HG02970 (cell line): ENCODE measurements around the gene GYPE.
"Not testable (repeated sequence)": the region's sequence is repeated elsewhere in the genome, so short reads cannot be mapped to it uniquely, and the experiment has no call there.

Experiments used
- ATAC-seq: cut with Tn5 transposase; IDR thresholded peaks from one replicate; pipeline ENCODE4 v1.9.1; 2021; ENCODE audit warnings: mild to moderate bottlenecking, moderate library complexity, moderate number of reproducible peaks; ENCODE audit not compliant: unreplicated experiment, low FRiP score

The GYPE gene

DNA sequence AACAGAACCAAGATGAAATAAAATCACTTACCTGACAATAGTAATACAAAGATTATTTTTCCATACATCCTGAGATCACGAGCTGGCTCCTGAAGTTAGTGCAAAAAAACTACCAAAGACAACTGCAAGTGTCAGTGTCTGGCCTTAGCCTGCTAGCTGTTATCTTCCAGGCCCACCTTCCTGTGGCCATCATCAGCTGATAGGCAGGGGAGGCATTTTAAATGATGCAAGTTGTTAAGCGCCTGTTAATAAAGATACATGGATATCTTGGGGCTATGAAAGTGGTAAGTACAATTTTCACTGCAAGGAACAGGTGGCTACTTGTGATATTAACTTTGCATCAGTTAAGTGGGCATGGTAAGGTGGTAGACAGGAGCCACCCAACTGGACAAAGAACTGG, at the start of gene GYPE:
TSS of gene GYPE (minus strand) at position 120 of the 400 bp plus-strand sequence. CDS start at position 68, 52 bp downstream.
- ATAC-seq, result not testable (repeated sequence)

DNA sequence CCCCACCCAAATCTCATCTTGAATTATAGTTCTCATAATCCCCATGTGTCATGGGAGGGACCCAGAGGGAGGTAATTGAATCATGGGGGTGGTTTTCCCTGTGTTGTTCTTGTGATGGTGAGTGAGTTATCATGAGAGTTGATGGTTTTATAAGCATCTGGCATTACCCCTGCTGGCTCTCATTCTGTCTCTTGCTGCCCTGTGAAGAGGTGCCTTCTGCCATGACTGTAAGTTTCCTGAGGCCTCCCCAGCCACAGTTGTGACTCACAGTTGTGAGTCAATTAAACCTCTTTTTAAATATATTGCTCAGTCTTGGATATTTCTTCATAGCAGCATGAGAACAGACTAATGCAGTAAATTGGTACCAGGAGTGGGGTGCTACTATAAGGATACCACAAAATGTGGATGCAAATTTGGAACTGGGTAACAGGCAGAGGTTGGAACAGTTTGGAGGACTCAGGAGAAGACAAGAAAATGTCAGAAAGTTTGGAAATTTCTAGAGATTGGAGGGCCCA, 46.2 kb upstream of the GYPE start:
- not testable (repeated sequence) for ATAC-seq

DNA sequence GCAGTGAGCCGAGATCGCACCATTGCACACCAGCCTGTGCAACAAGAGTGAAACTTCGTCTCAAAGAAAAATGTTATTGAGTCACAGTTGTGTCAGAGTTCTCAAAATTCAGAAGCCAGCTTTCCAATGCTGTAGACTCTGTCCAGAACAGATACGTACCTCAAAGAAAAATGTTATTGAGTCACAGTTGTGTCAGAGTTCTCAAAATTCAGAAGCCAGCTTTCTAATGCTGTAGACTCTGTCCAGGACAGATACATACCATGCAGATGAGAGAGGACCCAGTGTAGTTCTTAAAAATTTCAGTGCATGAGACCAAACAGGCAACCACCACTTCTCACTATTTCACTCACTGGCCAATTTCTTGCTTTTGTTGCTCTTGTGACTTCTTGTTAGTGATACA, 45.6 kb upstream of the GYPE start:
- ATAC-seq, result not testable (repeated sequence)

DNA sequence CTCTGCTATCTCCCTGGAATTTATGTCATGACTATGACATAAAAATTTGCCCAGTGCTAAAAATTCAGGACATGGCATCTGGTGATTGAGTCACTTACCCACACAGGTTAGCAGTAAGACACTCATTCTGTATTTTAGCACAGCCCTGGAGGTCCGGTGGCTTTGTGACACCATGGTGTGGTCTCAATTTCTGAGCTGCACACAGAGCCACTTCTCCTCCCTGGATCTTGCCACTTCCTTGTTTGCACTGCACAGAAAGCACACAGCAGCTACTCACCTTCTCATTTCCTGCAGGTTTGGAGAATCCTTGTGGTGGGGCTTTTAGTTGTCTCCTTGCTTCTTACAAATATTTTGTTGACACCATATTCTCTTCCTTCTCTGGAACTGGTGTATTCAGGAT, 44.8 kb upstream of the GYPE start:
- not testable (repeated sequence) for ATAC-seq

DNA sequence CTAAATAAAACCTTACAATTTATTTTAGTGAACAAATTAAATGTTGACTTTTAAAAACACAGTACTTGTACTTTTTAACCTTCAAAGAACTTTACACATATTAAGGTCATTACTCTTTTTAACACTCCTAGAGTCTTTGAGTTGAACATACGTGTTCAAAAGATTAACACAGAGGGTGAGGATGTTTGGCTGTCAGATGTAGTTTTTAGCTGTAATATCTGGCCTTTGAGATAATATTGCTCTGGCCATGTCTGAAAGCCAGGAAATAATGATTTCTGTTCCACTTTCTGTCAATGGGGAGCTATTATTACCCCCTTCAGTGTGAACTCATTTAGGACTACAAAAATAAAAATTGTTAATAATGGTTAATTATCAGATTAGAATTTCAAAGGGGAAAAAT, 42.1 kb upstream of the GYPE start:
- ATAC-seq, result not testable (repeated sequence)

DNA sequence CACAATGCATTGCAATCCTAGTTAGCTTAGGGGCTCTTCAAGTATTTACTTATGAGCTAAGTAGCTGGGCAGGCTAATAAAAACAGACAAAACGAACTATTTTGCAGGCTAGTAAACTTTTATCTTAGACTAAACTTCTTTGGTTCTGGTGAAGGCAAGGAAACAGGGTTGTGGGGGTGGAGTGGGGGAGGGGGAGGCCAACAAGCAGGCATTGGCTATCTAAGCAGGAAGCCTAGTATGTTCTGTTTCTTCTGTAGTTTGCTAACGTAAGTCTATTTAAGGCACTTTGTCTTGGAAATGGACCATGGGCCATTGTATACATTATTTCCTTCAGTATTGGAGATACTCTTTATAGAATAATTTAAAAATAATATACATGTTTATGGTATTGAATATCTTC, 35.3 kb upstream of the GYPE start:
- not testable (repeated sequence) for ATAC-seq

DNA sequence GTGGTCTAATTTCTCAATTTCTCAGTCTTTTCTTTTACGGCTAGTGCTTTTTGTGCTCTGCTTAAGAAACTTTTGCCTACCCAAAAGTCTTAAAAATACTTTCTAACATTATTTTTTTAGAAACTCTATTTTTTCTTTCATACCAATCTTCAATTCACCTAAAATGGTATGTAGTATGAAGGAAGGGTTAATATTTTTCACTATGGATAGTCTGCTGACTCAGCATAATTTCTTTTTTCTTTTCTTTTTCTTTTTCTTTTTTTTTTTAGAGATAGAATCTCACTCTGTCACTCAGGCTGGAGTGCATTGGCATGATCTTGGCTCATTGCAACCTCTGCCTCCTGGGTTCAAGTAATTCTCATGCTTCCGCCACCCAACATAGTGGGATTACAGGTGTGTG, 34.2 kb upstream of the GYPE start:
- ATAC-seq, result no peak

DNA sequence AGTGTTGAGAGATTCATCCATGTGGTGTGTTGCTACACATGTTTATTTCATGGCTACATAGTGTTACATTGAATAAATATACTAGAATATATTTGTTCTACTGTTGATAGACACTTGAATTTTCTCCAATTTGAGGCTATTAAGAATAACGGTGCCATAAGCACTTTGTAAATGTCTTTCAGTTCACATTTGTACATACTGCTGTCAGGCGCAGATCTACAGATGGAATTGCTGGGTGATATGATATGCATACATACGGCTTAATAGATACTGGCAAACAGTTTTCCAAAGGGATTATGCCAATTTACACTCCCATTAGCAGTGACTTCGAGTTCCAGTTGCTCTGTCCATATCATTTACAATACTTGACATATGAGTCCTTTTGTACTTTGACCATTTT, 33.5 kb upstream of the GYPE start:
- ATAC-seq, result not testable (repeated sequence)

DNA sequence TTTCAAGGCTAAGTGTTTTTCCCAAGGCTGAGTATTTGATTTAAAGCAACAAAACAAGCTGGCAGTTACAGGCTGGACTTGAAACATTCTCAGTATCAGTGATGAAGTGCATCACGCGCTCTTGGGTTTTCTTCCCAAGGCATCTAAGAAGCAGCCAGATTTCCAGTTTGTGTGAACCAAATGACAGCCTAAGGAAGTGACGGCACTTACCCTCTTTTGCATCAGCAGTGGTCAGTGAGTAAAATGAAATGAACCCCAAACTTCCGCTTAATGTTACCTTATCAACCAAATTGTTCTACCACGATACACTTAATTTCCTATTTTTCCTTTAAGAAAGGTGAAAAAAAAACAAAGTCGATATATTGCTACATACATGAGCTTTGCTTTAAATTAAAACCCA, 15.8 kb upstream of the GYPE start:
- ATAC-seq, result no peak

DNA sequence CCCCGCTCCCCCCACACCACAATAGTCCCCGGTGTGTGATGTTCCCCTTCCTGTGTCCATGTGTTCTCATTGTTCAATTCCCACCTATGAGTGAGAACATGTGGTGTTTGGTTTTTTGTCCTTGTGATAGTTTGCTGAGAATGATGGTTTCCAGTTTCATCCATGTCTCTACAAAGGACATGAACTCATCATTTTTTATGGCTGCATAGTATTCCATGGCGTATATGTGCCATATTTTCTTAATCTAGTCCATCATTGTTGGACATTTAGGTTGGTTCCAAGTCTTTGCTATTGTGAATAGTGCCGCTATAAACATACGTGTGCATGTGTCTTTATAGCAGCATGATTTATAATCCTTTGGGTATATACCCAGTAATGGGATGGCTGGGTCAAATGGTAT, 11.1 kb upstream of the GYPE start:
- ATAC-seq, result not testable (repeated sequence)

DNA sequence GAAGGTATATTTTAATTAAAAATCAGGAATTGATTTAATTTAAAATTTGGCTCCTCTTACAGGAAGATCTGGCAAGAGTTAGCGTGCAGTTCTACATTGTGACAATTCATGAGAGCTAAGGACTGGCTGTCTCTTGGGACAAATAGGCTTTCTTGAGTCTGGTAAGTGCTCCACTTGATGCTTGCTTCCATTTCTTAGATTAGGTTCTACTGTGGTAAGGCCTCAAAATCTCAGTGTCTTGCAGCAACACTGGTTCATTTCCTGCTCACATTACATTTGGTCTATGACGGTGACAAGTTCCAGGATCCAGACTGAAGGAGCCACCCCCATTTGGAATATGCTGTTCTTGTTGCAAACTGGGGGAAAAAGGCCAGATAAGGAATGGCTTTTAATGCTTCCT, 7.1 kb upstream of the GYPE start:
- not testable (repeated sequence) for ATAC-seq

DNA sequence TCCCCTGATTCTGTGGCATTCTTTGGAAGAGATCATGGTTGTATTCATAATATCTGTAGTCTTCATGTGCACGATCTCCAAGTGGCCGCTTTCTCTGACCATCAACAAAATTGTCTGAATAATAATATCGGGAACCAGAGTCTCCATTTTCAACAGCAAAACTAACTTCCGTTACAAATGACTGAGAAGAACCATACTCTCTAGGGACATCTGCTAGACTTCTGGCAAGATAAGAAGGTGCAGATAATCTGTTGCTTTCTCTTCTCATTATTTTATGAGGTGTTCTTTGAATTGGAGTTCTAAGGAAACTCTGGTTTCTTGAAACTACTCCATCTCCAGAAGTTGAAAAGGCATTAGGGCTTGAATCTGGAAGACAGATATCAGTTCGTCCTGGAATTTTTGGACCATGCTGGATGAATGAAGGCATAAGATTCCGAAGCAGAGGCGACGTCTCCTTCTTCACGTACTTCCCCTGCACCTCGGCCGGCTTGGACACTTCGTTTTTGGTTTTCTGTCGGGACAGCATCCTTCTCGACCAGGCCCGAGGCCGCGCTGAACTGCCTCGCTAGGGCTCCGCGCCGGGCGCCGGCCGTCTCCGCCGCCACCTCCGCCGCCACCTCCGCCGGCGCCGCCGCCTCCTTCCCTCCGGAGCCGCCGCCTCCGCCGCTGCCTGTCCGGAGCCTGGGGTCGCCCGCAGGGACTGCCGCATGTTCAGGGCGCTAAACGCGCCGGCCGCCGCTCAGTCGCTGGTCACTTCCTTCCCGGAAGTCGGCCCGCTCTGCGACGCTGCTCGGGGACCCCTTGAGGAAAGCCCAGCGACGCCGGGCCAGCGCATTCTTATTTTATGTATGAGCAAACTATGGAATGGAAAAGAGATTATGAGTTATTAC, 6.4 kb upstream of the GYPE start:
- ATAC-seq, result peak; percentile 75

DNA sequence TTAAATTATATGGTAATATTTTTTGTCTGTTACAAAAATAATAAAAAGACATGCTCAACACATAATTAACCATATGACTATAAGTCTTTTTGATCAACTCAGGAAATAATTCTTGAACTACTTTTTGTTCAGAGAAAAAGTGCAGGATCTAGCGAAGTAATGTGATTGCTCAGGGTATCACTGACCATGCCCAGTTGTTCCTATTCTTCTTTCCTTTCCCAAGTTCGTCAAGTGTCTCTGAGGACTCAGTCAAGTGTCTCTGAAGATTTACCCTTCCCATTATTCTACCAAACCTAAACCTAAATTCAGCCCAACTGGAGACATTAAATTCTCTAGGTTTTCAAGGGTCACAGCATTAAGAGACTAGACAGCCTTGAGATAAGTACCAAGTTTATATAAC, 5.5 kb upstream of the GYPE start:
- ATAC-seq, result not testable (repeated sequence)

DNA sequence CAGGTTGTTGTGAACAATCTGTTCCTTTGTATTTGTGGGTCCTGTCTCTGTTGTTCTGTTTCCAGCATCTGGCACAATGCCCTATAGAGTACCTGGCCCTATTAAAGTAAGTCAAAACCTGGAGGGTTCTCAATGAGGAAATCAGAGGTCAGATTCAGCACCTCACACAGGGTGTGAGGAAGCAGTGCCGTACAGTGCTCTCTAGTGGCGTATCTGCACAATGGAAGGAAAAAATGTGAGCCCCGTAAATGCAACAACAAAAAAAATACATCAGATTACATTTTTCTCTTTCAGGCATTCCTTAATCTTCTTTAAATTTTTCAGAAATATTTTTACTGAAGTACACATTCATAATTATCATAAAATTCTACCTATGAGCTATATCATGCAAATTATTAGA, 2.5 kb upstream of the GYPE start:
- ATAC-seq, result not testable (repeated sequence)

DNA sequence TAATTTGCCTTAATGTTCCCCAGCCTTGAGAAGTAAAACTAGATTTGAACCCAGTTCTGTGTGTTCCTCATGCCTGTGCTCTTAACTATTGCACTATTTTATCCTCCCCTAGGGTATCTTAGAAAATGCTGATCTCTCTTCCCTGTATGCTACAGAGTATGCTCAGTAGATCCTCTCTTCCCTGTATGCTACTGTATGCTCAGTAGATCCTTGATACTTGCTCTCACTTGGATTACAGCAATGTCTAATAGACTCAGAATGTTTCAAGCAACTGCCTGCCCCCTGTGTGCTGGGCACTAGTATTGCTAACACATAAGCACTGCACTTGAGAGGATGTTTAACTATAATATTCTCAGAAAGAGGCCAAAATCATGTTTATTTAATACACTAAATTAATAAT, 928 bp downstream of the GYPE start:
- not testable (repeated sequence) for ATAC-seq

DNA sequence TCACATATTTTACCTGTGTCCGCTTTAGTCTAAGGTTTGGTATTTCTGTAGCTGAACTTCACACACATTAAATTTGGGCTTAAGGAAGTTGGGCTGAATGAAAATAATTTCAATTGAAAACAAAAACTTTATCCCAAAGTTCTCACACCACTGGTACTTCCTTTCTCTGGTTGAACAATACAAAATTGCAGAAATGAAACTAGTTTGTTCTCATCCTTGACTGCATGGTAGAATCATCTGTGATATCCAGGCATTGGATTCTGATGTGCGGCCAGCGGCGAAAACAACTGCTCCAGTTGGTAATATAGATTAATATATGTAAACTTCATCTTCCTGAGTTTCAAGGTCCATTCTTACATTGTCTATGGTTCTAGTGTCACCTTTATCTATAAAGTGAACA, 15.0 kb downstream of the GYPE start:
- ATAC-seq, result not testable (repeated sequence)

DNA sequence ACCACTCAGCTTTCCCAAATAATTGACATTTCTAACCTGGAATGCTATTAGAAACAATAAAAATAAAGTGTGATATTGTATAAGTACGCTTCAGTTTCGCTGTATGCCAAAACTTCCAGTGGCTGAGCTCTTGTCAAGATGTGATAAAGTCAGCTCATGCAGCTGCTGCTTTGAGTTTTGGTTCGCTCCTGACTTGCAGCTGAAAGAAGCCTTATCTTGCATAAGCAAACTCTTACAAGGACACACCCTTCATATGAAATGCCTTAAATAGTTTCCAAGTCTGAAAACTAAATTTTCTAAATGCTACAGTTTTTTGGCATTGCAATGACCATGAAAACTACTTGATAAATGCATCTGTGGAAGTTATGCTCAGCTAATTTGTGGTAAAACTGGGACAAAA, 17.2 kb downstream of the GYPE start:
- ATAC-seq, result not testable (repeated sequence)

DNA sequence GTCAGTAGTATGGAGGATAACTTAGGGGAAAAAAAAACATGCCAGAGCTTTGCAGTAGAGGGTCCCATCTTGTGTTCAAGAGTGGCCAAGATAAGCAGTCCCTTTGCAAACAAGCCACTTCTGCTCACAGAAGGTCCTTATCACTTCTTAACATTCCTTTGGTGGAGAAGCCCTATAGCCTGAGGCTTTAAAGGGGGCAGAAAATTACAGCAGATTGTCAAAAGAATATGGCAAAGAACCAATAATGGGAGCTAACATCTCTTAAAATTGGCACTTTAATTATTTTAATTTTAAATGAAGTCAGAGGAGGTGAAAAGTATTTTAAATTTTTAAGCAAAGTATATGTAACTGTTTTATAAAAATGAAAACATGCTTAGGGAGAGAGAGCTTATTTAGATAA, 20.4 kb downstream of the GYPE start:
- ATAC-seq, result not testable (repeated sequence)

DNA sequence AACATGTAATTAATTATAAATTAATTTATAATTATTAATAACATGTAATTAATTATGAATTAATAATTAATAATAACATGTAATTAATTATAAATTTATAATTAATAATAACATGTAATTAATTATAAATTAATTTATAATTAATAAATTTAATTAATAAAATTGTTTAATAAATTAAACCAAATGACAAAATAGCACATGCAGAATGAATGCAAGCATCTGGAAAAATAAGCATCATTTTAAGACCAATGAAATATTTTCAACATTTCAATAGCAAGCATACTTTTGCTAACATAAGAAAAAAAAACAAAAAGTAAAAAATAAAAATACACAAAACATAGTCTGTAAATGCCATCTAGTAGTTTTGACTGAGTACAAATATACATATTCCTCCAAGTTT, 21.8 kb downstream of the GYPE start:
- ATAC-seq, result no peak

DNA sequence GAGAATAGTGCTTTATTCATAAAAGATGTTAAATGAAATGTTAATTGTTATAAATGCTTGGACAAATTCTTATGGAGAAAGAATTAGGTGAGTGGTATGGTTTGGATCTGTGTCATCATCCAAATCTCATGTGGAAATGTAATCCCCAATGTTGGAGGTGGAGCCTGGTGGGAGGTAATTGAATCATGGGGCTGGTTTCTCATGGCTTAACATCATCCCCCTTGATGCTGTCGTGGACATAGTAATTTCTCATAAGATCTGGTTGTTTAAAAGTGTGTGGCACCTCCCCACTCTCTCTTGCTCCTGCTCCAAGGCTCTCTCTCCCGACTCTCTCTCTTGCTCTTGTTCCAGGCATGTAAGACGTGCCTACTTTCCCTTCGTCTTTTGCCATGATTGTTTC, 22.5 kb downstream of the GYPE start:
- ATAC-seq, result no peak

DNA sequence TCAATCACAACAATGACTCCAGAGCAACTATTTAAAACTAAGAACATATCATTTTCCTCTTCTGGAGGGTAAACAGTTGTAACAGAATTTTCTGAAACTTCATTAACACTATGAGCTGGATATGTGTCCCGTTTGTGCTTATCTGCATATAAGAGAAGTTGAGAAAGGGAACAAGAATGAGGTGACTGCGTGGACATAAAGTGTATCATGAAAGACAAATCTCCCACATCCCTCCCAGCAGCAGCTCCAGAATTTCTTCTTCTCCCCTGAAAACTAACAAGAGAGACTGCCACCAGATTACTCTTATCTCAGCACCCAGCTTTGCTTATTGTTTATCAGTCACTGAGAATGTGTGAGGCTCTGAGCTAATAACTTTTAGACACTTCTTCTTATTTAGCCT, 25.8 kb downstream of the GYPE start:
- ATAC-seq, result not testable (repeated sequence)

DNA sequence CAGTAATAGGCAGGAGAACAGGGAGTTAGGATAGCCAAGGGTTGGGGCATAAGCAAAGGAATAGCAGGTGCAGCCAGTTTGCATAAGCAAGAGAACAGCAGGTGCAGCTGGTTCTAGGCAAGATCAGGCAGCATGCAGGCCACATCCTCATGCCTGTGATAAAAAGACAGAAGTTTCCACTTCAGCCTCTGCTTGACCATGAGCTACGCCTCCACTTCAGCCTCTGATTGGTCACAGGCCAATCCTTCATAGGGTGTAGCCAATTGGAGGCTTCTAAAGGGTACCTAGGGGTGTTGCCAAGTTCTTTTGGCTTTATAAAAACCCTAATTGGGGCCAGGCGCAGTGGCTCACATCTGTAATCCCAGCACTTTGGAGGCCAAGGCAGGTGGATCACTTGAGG, 30.0 kb downstream of the GYPE start:
- not testable (repeated sequence) for ATAC-seq
